ENCODE measurements around the gene EXOC3.

Gene EXOC3

DNA sequence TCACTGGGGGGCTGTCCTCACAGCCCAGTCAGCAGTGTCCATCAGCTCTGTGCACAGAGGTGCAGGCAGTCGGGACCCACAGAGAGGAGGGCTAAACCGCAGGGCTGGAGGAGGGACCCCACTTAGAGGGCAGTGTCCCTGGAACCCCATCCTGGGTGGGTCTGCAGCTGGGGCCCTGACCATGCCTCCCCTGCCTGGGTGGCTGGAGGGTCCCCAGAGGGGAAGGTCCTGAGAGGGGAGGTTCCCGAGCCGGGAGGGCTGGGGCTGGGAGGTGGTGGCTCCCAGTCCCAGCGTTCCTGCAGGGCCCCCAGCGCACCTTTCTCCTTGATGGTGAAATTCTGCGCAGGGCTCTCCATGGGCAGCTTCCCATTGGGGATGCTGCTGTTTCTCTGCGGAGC is 32.7 kb downstream of the EXOC3 start:
- TF ChIP-seq, protein P1, sequence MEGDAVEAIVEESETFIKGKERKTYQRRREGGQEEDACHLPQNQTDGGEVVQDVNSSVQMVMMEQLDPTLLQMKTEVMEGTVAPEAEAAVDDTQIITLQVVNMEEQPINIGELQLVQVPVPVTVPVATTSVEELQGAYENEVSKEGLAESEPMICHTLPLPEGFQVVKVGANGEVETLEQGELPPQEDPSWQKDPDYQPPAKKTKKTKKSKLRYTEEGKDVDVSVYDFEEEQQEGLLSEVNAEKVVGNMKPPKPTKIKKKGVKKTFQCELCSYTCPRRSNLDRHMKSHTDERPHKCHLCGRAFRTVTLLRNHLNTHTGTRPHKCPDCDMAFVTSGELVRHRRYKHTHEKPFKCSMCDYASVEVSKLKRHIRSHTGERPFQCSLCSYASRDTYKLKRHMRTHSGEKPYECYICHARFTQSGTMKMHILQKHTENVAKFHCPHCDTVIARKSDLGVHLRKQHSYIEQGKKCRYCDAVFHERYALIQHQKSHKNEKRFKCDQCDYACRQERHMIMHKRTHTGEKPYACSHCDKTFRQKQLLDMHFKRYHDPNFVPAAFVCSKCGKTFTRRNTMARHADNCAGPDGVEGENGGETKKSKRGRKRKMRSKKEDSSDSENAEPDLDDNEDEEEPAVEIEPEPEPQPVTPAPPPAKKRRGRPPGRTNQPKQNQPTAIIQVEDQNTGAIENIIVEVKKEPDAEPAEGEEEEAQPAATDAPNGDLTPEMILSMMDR (IDR thresholded peaks at IDR 0.05; ENCODE audit: extremely low read depth, missing control alignments) = no peak
- DNase-seq (ENCODE audit: low spot score) = no peak

- no peak for DNase-seq (ENCODE audit: low spot score)
- TF ChIP-seq, protein P1 (IDR thresholded peaks at IDR 0.05; ENCODE audit: extremely low read depth, missing control alignments) = no peak
Observed at GRCh38 chr5:476102-476813, 33.3 kb downstream of the EXOC3 start.

- TF ChIP-seq, protein P1 (IDR thresholded peaks at IDR 0.05; ENCODE audit: extremely low read depth, missing control alignments) = no peak
- no peak for DNase-seq (ENCODE audit: low spot score)
Observed at GRCh38 chr5:476814-477175, 33.8 kb downstream of the EXOC3 start.

DNA sequence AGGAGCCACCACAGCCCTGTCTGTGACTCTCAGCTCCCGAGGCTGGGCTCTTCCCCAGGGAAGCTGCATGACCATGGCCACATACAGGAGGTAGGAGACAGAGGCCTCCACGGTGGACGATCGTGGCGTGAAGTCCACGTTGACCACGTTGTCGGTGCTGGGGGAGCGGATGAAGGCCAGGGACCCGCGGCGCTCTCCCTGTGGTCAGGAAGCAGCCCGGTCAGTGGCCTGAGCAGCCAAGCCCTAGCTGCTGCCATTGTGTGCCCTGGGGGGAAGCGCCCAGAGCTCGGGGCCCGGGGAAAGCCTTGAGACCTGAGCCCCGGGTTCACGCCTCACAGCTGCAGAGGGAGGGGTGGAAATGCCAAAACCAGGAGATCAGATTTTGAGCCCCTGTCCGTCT is 34.3 kb downstream of the EXOC3 start:
- TF ChIP-seq, protein P1 (IDR thresholded peaks at IDR 0.05; ENCODE audit: extremely low read depth, missing control alignments) = no peak
- no peak for DNase-seq (ENCODE audit: low spot score)

GRCh38 chr5:477871-478270 is 34.9 kb downstream of the EXOC3 start:
- no peak for DNase-seq (ENCODE audit: low spot score)
- TF ChIP-seq, protein P1 (IDR thresholded peaks at IDR 0.05; ENCODE audit: extremely low read depth, missing control alignments) = no peak

DNA sequence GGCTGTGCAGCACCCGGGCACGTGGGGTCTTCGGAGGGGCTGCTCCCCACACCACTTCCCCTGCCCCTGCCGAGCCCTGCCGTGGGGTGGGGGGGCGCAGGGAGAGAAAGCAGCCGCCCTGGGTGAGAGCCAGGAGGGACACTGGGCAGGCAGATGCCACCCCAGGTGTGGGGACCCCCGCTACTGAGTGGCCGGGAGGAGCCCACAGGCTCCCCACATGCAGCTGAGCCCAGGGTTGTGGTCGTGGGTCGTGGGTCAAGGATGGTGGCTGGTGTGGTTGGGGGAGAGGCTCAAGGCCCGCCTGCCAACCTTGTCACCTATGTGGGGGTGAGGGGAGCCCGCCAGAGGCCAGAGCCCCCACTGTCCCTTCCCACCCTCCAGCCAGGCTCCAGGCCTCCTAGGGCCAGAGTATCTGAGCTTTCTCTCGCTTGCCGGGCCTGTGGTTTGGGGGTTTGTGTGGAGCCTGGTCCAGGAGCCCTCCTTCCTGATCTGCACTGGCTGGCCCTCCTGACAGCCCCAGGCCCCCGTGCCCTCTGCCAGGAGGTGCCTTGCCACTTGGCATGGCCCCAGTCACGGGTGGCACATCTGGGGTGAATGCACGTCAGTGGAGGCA is 35.5 kb downstream of the EXOC3 start:
- TF ChIP-seq, protein P1 (IDR thresholded peaks at IDR 0.05; ENCODE audit: extremely low read depth, missing control alignments) = no peak

DNA sequence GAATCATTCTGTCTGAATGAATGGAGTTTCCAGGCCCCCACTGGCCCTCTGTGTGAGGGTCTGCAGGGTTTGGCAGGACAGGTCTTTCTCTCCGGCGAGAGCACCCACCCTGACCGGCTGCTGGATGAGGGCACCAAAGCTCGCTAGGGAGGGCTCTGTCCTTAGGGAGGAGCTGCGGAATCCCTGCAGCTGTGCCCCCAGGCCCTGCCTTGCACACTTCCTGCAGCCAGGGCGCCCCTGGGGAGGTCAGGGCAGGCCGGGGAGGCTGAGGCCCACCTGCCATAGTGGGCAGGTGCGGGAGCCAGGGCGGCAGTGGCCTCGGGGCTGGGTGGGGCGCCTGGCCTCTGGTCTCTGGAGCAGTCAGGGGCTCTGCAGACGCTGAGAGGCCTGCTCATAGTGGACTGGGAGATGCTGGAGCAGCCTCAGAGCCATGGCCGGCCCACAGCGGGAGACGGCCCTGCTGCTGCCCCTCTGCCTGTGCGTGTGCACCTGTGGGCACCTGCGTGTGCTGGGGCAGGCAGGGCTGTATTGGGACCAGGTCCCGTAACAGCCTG is 36.1 kb downstream of the EXOC3 start:
- TF ChIP-seq, protein P1 (IDR thresholded peaks at IDR 0.05; ENCODE audit: extremely low read depth, missing control alignments) = no peak
- DNase-seq (ENCODE audit: low spot score) = no peak

More for the DNA sequence above, 35.5 kb downstream of the EXOC3 start:
- no peak for DNase-seq (ENCODE audit: low spot score)
